Nasal cavity respiratory epithelium epithelial cell of viscerocranial mucosa (primary cell): ENCODE data around the gene AATK. TPM values are rescaled to one million over a fixed set of nuclear protein-coding genes. Genes with fewer than 3 reads are reported as not detected.

Experiments
- total RNA-seq: library from RNA; depleted of rRNA; stranded (reverse); fragments of >200 nt; gene quantifications from 2 replicates; pipeline ENCODE4 v1.2.3, GENCODE V29; 2014

The AATK gene
- 0.34 and 0.64 TPM in 2 replicates for total RNA-seq

GRCh38 chr17:81166033-81166492, at the start of gene AATK:
Gene AATK (minus strand): TSS chr17:81166221. CDS start chr17:81165992, 229 bp downstream.

GRCh38 chr17:81165246-81166032, 582 bp downstream of the AATK start, which contains the start of gene PVALEF:
Gene PVALEF (plus strand): TSS chr17:81165507. CDS start chr17:81181227, 15,720 bp downstream.

Other genes with a start within 250 kb of the AATK start
- 5.5 and 11.5 TPM in 2 replicates for gene CHMP6, start 174.4 kb downstream of the AATK start, total RNA-seq
- 36.2 and 94.8 TPM in 2 replicates for gene BAIAP2, start 131.1 kb downstream of the AATK start, total RNA-seq
- gene PVALEF, start 714 bp downstream of the AATK start, total RNA-seq = not detected in 2 replicates
- 7.5 and 12.0 TPM in 2 replicates for gene CEP131, start 56.7 kb upstream of the AATK start, total RNA-seq
- 5.8 and 11.3 TPM in 2 replicates for gene TEPSIN, start 72.8 kb upstream of the AATK start, total RNA-seq
- 31.7 and 57.4 TPM in 2 replicates for gene NDUFAF8, start 73.1 kb upstream of the AATK start, total RNA-seq
- 35.2 and 81.4 TPM in 2 replicates for gene SLC38A10, start 129.1 kb upstream of the AATK start, total RNA-seq
- gene BAHCC1, start 229.2 kb upstream of the AATK start, total RNA-seq = 0.68 and 7.5 TPM in 2 replicates